ENCODE measurements around the gene CHMP6. TPM values are rescaled to one million over a fixed set of nuclear protein-coding genes. Genes with fewer than 3 reads are reported as not detected.
A peak's percentile ranks its signal among the peaks of the same experiment; 100 is the strongest.

The CHMP6 gene
- total RNA-seq, 1 donor = 21.4 TPM

DNA sequence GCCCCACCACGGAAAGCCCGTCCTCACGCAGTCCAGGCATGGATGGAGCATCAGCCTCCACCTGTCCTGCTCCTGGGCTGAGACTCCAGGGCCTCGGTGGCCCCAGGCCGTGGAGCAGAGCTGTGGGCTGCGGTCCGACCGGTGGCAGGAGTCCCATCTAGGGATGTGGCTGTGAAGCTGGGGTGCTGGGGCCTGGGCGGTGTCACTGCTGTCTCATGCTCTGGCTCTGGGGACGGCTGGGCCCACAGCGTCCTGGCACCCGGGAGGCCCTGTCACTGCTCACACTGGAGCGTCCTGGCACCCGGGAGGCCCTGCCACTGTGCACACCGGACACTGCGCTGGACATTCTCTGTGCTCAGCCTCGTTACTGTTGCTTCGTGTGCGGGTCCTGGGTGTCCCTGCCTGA, 51.7 kb downstream of the CHMP6 start:
- H4K20me1 ChIP-seq (ENCODE audit: insufficient read depth, low read length) = peaks cover 63% of the 10 kb centered on the region
- TF ChIP-seq, protein P1, sequence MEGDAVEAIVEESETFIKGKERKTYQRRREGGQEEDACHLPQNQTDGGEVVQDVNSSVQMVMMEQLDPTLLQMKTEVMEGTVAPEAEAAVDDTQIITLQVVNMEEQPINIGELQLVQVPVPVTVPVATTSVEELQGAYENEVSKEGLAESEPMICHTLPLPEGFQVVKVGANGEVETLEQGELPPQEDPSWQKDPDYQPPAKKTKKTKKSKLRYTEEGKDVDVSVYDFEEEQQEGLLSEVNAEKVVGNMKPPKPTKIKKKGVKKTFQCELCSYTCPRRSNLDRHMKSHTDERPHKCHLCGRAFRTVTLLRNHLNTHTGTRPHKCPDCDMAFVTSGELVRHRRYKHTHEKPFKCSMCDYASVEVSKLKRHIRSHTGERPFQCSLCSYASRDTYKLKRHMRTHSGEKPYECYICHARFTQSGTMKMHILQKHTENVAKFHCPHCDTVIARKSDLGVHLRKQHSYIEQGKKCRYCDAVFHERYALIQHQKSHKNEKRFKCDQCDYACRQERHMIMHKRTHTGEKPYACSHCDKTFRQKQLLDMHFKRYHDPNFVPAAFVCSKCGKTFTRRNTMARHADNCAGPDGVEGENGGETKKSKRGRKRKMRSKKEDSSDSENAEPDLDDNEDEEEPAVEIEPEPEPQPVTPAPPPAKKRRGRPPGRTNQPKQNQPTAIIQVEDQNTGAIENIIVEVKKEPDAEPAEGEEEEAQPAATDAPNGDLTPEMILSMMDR (IDR thresholded peaks at IDR 0.05; ENCODE audit: extremely low read depth, low read depth, low read length) = no peak
- H3K4me2 ChIP-seq (ENCODE audit: insufficient read depth, low read length) = no peak overlapping the region
- H3K4me1 ChIP-seq (ENCODE audit: insufficient read depth, low read length) = peaks cover 32% of the 10 kb centered on the region
- no peaks in the 10 kb centered on the region for H3K9me3 ChIP-seq (ENCODE audit: low read depth, low read length)
- H2AFZ ChIP-seq (ENCODE audit: low read length) = no peak overlapping the region
- H3K27me3 ChIP-seq (ENCODE audit: insufficient read depth, low read length) = no peaks in the 10 kb centered on the region
- no peak overlapping the region for H3K27ac ChIP-seq (ENCODE audit: low read depth, low read length)
- H3K79me2 ChIP-seq (ENCODE audit: insufficient read depth, low read length) = peaks cover 88% of the 10 kb centered on the region
- no peaks in the 10 kb centered on the region for H3K36me3 ChIP-seq (ENCODE audit: insufficient read depth, low read length)
- no peak for DNase-seq (ENCODE audit: insufficient read length, low spot score, missing footprints)
- H3K4me3 ChIP-seq (ENCODE audit: insufficient read depth, low read length) = no peak overlapping the region

DNA sequence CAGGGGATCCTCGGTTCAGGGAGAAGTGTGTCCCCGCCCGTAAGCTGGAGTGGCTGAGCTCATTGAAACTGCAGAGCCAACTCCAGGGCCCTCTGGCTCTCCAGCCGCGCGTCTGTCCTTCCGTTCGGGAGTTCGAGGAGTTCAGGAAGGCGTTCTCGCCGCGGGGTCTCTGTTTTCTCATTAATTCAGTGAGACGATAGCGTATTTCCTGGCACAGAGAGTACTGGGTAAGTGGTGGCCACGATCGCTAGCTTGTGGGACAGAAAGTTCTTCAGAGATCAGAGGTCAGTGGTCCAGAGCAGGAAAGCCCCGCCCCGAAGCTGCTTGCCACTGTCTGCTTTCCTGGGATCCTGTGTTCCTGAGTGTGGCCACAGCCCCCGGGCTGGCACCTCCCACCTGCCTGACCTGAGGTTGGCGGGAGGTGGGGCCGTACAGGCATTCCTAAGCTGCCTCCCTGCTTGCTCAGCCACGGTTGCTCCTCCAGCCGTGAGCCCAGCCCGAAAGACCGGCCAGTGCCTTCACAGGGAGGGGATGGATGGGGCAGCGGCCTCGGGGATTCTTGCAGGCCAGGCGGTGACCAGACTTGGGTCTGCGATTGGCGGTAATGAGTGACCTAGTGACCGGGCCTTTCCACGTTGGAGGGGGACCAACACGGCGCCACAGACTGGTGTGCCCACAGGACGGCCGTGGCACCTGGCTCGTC, 52.2 kb downstream of the CHMP6 start:
- peaks cover 62% of the 10 kb centered on the region for H4K20me1 ChIP-seq (ENCODE audit: insufficient read depth, low read length)
- H3K4me1 ChIP-seq (ENCODE audit: insufficient read depth, low read length) = peaks cover 32% of the 10 kb centered on the region
- H3K79me2 ChIP-seq (ENCODE audit: insufficient read depth, low read length) = peaks cover 88% of the 10 kb centered on the region

DNA sequence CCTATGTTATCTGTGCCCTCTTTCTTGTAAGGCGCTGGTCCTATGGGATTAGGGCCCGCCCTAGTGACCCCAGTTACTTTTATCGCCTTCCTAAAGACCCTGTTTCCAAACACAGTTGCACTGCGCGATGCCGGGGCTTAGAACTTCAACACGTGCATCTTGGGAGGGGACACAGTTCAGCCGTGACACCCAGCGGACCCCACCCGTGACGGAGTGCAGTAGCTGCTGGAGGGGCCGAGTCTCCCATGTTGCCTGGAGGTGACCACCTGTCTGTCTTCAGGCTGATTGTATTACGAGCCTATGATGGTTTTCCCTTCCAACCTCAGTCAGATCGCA, 52.8 kb downstream of the CHMP6 start:
- peak overlapping the region; percentile 14 for H3K4me3 ChIP-seq (ENCODE audit: insufficient read depth, low read length)
- H3K27me3 ChIP-seq (ENCODE audit: insufficient read depth, low read length) = no peaks in the 10 kb centered on the region
- peaks cover 88% of the 10 kb centered on the region for H3K79me2 ChIP-seq (ENCODE audit: insufficient read depth, low read length)
- H3K36me3 ChIP-seq (ENCODE audit: insufficient read depth, low read length) = no peaks in the 10 kb centered on the region
- peaks cover 59% of the 10 kb centered on the region for H4K20me1 ChIP-seq (ENCODE audit: insufficient read depth, low read length)
- H3K27ac ChIP-seq (ENCODE audit: low read depth, low read length) = peak overlapping the region; percentile 58
- H3K4me2 ChIP-seq (ENCODE audit: insufficient read depth, low read length) = peak overlapping the region; percentile 58
- DNase-seq (ENCODE audit: insufficient read length, low spot score, missing footprints) = no peak
- H3K9me3 ChIP-seq (ENCODE audit: low read depth, low read length) = no peaks in the 10 kb centered on the region
- TF ChIP-seq, protein P1 (IDR thresholded peaks at IDR 0.05; ENCODE audit: extremely low read depth, low read depth, low read length) = no peak
- H3K4me1 ChIP-seq (ENCODE audit: insufficient read depth, low read length) = peaks cover 32% of the 10 kb centered on the region
- H2AFZ ChIP-seq (ENCODE audit: low read length) = no peak overlapping the region

More for the DNA sequence above, 52.2 kb downstream of the CHMP6 start:
- Histone ChIP-seq H3K9me3 (ENCODE audit: low read depth, low read length) (no peaks in the 10 kb centered on the region), H2AFZ (ENCODE audit: low read length) (no peak overlapping the region), H3K27ac (ENCODE audit: low read depth, low read length) (peak overlapping the region; percentile 58), H3K27me3 (ENCODE audit: insufficient read depth, low read length) (no peaks in the 10 kb centered on the region), H3K4me3 (ENCODE audit: insufficient read depth, low read length) (no peak overlapping the region), H3K36me3 (ENCODE audit: insufficient read depth, low read length) (no peaks in the 10 kb centered on the region), H3K4me2 (ENCODE audit: insufficient read depth, low read length) (no peak overlapping the region)
- TF ChIP-seq, protein P1 (IDR thresholded peaks at IDR 0.05; ENCODE audit: extremely low read depth, low read depth, low read length) = no peak
- no peak for DNase-seq (ENCODE audit: insufficient read length, low spot score, missing footprints)

DNA sequence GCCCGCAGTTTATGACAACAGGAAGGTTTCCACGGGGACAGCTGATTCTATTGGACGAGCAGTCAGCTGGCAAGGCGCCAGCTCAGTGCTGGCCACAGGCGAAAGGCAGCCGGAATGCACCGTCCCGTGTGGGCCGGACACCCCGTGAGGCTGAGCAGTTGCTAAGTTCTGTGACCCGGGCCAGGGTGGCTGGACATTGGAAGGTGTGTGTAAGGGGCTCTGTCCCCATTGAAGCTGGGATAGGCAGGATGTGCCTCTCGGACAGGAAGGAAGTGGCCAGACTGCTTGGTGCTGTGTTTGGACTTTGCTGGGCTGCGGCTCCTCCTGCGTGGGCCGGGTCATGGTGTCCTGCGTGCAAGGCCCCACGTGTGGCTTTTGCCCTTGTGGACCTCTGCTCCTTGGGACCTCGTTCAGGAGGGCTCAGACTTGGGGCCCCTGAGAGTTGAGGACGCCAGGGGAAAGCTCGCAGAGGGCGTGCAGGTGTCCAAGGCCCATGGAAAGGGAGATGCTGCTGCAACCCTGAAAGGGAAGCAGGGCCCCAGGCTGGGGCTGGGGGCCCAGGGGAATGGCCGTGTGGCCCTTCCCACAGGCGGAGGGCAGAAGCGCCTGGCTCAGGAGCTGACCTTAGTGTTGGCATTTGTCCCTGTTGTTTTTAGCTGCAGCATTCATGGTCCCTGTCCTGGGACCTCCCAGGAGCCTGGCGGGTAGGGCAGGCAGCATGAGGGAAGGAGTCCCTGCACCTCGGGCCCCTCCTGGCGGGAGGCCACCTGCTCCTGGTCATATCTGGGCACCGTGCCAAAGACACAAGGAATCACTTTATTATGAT, 53.3 kb downstream of the CHMP6 start:
- H3K79me2 ChIP-seq (ENCODE audit: insufficient read depth, low read length) = peaks cover 88% of the 10 kb centered on the region
- peaks cover 56% of the 10 kb centered on the region for H4K20me1 ChIP-seq (ENCODE audit: insufficient read depth, low read length)
- no peaks in the 10 kb centered on the region for H3K36me3 ChIP-seq (ENCODE audit: insufficient read depth, low read length)
- peak overlapping the region; percentile 45 for H2AFZ ChIP-seq (ENCODE audit: low read length)
- no peaks in the 10 kb centered on the region for H3K9me3 ChIP-seq (ENCODE audit: low read depth, low read length)
- peak; percentile 98 for DNase-seq (ENCODE audit: insufficient read length, low spot score, missing footprints)
- peaks cover 28% of the 10 kb centered on the region for H3K4me1 ChIP-seq (ENCODE audit: insufficient read depth, low read length)
- H3K27ac ChIP-seq (ENCODE audit: low read depth, low read length) = peak overlapping the region; percentile 58
- no peaks in the 10 kb centered on the region for H3K27me3 ChIP-seq (ENCODE audit: insufficient read depth, low read length)
- H3K4me2 ChIP-seq (ENCODE audit: insufficient read depth, low read length) = peak overlapping the region; percentile 58
- peak overlapping the region; percentile 14 for H3K4me3 ChIP-seq (ENCODE audit: insufficient read depth, low read length)
- TF ChIP-seq, protein P1 (IDR thresholded peaks at IDR 0.05; ENCODE audit: extremely low read depth, low read depth, low read length) = no peak
